ENCODE measurements around the gene ATP10B.
A peak's percentile ranks its signal among the peaks of the same experiment; 100 is the strongest.

Gene ATP10B

DNA sequence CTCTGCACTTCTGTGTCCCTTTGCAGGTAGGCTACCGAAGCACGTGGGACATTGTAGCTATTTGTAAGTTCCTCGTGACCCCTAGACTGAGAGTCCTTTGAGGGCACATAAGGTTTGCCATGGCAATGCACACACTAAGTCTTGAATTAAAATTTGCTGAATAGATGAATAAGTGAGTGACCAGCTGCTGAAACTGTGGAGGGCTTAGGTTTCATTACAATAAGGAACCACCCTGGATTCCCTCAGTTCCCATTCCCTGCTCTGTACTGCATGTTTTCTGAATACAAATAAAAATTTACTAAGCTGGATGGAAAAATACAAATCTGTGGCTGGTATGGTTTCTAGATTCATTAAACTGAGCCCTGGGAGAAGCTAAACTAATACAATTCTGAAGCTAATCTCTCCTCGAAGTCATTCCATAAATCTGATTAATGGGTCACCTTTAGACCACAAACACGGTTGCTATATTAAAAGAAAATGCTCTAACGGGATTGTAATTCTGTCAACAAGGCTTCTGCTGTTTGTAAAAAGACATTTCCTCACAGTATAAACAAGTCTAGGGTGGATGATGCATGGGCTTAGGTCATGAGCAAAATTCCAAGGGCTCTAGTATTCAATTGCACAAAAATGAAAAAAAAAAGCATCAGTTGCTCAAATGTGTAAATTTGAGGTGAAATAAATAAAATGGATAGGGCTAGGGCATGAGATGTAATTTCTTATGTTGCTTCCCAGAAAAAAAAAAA lies 172.3 kb downstream of the ATP10B start:
- peak; percentile 46 for DNase-seq

DNA sequence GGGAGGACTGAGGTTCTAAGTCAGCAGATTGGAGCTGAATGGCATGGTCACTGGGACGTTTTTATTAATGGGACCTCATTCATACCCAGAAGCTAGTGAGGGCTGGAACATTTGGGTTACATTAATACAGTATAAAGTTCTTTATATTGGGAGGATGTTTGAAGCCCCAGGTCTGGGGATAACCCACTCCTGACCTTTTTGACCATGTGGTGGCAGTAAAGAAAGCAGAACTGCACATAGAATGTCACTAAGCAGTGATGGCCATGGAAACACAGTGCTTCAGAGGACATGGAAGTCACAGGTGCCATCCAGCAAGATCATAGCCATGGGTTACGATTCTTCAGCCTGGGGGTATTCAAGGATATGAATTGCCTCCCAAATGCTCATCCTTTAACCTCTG lies 176.0 kb downstream of the ATP10B start:
- DNase-seq: peak; percentile 43

DNA sequence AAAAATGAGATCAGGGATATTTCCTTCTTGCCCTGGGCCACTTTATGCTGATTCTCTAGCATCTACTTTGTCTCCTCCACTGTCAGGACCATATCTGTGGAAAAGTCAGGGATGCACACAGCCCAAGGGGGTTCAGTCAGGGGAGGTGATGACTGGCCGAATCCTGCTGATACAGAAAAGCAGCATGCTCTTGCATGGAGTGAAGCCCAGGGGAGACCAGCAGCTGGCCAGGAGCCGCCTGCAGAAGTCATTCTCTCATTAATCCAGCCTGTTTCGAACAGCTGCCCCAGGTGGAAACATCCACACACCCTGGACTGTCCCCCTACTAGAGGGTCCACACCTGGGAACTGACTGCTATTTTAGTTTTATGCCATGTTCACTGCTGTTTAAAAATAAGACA lies 177.1 kb downstream of the ATP10B start:
- no peak for DNase-seq

DNA sequence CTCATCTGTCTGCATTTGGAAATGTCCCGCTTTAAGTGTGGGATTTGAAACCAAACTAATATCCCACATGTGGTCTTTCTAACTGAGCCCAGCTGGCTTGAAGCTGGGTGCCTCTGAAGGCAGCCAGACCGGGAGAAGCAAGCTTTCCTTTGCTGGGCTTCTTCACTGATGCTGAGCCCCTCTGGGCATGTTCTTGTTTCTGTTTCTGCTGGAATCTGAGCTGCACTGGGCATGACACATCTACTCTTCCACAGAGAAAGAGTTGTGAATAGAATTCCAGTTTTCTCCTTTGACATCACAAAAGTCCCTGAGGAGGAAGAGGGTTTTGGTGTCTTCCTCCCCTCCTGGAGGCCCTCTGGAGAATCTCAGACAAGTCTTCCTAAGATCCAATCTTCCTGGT lies 179.5 kb downstream of the ATP10B start:
- DNase-seq: no peak

DNA sequence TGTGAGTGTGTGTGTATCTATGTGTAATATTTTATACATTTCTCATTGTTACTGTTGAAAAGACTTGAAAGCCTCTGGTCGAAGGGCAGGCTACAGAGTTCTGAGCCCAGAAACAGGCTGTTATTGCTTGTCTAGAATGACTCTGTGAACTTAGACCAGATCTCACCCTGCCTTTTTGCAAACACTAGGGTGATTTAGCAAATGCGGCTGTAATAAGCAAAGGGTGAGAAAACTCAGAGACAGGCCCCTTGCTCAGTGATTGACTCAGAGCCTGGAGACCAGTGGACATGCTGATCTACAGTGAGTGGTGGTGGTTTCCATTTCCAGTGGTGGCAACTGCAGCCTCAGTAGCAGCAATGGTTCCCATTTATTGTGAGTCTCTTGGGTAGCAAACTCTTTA lies 183.7 kb downstream of the ATP10B start:
- DNase-seq: no peak

DNA sequence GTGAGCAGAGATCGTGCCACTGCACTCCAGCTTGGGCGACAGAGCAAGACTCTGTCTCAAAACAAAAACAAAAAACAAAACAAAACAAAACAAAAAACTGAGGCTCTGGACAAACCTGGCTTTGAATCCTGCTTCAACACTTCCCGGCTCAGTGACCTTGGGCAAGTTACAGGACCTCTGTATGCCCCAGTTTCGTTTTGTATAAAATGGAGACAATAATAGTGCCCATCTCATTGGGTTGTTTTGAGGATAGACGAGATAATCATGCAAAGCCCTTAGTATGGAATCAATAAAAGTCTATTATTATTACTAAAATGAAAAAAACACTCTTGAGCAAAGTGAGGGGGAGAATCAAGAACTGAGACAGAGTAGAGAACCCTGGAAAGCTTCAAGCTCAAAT lies 184.9 kb downstream of the ATP10B start:
- no peak for DNase-seq

DNA sequence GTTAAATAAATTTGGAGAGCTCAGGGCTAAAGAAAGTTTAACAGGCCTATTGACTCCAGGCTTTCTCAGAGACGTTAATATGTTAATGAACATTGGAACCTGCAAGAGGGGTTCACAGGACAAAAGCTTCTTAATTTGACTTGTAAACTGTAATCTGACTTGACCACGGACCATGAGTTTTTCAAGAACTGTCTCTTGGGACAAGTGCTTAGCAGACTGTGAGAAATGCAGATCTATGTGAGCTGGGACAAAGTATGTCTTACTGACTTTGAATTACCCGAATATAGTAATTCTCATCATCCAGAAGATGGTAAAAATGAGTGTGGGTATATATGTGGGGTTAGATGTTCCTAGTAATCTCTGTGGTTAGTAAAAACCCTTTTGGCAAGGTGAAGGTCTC lies 186.6 kb downstream of the ATP10B start:
- no peak for DNase-seq

DNA sequence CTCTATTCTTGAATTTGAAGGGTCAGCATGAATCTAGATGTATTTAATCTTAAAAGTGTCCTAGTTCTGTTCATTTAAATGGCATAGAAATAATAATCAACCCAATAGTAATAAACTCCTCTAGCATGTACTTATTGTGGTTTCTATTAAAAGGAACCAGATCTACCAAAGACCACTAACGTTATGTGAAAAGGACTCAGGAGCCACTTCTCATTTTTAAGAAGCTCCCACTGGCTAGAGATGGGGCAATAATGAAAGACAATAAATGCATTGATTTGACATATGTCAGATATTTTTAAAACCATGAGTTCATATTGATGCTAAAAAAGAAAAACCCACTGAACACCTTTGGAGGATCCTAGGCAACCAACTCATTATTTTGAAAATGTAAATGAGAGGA lies 191.9 kb downstream of the ATP10B start:
- DNase-seq: no peak

DNA sequence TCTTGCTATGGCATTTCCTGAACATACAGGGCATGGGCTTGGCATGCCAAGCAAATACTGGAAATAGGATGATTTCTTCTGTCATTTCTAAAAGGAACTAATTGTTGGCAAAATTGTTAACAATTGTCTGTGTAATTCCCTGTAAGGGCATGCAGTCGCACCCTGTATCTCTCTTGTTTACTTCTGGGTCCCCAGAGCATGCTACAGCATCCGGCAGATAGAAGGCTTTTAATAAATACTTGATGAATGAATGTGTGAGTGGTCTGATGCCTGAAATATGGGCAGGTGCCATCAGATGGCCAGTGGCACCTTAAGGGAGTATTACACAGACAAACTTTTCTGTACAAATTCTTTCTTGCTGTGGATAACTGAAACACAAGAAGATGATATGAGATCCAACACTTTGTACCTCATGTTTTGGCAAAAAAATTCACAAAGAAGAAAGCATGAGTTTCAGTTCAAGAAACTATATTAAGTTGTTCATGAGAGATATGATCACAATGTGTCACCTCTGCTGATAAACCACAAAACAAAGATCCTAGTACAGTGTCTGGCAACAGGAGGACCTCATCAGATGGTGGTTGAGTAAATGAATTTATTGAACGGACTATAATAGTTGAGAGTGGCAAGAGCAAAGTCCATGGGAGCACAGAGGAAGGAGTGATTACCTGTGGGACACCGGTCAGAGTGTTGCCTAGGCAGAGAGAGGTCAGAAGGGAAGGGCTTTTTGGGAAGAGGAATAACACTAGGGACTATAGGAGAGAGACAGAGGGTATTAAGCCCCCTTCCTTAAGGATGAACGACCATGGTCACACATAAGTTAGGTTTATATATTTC lies 194.2 kb downstream of the ATP10B start:
- DNase-seq: no peak

DNA sequence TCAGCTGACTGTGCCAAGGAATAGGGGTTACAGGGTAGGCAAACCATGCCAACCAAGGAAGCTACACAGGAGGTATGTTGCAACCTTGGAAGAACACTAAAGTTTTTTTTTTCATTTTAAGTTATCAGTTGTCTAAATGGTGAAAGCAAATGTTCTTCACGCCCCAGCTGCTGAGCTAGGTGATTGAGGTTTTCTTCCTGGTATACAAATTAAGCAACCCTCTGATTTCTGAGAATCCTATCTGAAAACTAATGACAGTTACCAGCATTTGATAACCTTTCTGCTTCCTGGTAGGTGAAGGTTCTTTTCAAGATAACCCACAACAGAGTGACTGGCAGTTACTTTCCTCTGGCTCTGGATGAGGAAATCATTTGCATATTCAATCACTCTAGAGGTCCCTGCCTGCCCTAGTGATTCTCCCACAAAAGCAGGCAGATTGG lies 194.9 kb downstream of the ATP10B start:
- no peak for DNase-seq

DNA sequence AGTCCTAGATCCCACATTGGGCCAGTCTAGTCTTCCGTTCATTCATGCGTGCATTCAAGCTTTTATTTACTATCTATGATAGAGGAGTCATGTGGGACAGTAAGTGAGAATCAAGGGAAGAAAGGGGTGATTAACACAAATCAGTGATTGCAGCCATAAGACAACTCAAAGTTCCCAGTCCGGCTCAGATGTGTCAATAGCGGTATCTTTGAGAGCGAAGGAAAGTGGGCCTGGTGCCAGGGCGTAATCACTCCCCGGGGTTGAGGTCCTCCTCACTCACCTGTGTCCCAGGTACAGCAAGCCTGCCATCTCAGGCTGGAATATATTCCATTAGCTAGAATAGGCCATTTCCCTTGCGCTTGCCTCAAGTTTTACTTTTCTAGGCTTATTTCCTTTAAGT lies 196.3 kb downstream of the ATP10B start:
- no peak for DNase-seq

DNA sequence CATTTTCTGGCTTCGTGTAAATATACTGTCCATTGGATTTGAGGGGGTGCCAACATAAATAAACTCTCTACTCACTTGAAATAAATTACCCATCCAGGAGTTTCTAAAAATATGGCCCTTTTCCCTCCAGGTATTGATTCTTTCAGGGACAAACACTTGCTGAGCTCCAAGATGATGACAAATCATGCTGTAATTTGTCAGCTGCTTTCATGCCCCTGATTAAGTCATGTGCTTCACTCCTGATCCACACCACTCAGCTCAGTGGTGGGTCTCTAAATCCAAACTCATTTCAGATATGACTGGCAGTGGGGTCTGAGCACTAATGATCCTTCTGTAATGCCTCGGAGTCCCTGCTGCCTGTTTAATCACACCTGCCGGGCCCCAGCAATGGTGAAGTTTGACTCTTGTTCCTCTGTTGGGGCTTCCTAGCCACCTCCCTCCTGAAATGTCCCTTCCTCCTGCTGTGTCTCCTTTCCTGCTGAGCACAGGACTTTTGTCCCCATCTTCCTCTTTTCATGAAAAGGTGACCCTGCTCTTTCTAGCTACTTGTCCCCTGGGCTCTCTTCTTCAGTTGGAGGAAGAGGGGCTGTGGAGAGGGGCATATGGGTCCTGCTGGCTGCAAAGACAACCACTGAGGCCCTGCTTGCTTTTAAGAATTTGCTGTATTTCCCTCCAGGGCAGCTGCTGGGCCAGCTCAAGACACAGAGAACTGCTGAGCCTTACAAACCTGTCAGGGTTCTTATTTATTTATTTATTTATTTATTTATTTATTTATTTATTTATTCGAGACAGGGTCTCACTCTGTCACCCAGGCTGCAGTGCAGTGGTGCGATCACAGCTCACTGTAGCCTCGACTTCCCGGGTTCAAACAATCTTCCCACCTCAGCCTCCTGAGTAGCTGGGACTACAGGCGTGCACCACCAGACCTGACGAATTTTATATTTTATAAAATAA lies 200.0 kb downstream of the ATP10B start:
- DNase-seq: no peak

DNA sequence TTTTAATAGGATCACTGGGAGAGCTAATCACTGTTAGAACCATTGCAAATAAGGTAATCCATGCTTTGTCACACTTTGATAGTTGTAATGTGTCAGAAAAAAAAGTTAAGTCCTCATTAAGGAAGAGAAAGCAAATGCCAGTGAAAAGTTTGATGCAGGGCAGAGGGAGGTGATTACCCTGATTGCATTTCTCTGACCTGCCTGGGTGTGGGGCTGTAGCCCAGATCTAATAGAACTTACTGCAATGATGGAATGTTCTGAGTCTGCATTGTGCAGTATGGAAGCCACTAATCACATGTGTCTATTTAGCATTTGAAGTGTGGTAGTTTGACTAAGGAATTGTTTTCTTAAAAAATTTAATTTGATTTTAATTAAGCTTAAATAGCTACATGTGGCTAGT lies 202.7 kb downstream of the ATP10B start:
- peak; percentile 65 for DNase-seq

DNA sequence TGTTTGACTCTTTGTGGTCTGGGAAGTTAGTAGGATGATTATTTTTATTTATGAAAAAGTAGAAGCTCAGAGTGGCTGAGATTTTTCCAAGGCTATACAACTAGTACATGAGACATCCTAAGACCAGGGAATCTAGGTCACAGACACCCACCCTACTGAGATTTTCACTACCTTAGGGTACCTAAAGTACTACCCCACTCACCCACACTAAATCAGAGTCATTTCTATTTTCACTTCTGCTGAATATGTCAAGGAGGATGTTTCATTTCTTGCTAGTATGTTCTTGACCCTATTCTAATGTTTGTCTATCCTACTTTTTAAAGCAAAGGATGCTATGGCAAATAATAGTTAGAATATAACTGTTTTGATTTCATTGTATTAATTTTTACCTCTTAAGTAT lies 206.0 kb downstream of the ATP10B start:
- DNase-seq: no peak

DNA sequence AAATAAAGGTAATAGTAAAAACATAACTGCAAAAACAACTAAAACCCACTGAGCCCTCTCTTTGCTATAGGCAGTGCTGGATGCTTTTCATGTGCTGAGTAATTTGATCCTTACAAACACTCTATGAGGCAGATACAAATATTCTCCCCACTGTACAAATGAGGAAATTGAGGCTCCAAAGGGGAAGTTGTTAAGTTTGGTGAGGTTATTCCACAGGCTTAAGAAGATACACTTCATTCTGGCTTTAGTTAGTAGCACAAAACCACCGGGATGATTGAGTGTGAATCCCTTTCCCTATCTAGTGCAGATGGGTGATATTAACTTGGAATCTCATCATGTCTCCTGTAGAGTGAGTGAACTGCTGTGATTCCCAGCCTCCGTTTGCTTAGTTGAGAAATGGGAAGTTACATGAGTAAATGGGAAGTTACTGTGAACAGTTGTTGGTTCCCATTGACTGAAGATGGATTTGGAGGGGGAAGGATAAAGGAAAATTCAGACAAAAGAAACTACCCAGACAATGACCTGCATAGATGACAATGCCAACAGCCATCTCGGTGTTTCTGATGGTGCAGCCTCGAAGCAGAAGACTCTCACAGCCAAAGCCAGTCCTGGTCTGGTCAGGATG lies 208.3 kb downstream of the ATP10B start:
- no peak for DNase-seq

DNA sequence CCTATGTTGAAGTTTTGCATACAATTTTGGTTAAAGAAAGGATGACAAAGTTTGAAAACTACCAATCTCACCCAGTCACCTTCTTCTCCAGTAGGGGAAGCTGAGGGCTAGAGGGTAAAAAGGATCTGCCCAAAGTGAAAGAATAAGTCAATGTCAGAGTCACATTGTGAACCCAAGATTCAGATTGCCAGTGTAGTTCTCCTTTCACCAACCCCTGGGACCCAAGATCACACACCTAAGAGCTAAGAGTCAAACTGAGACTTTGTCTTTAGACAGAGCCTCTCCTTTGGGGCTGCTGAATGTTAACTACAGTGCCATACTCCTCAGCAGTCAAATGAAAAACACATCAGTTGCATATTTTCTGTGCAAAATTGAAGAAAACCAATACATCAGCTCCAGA lies 210.6 kb downstream of the ATP10B start:
- DNase-seq: no peak

DNA sequence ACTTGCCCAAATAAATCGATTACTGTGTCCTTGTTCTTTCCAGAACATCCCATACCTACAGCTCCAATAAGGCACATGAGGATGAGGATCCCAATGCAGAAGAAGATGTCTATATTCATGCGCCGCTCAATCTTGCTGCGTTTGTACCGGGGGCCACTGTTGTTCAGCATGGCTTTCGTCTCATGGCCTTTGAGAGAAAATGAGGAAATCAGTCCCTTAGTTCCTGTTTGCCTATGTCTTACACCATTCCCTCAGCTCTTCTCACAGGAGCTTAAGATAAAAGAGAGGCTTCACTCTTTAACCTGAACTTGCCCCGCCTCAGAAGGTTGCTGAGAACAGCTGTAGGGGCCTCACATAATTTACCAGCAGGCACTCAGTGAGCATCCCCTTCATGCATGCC lies 211.6 kb downstream of the ATP10B start:
- no peak for DNase-seq

DNA sequence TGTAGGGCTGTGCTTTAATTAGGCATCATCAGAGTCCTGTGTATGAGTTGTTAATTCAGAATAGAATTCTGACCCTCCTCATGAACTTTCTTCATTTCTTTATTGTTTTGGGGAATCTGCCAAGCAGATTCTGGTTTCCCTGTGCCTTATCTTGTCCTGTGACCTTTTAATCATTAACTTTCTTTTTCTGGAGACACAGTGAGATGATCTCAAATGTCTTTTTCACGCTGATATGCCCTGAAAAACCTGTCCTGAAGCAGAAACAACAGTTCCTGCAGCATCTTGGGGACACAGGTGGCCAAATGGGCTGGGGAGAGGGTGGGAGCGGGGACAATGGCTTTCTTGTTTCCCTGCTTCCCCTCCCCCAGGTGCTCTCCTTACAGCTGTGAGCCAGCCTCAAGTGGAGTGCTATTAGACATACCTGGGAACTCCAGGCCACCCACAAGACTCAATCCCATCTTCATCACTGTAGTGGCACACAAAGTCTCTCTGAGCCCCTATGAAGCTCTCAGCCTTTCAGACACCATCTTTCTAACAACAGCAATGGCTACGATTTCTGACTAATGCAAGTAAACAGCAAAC lies 213.8 kb downstream of the ATP10B start:
- peak; percentile 56 for DNase-seq

DNA sequence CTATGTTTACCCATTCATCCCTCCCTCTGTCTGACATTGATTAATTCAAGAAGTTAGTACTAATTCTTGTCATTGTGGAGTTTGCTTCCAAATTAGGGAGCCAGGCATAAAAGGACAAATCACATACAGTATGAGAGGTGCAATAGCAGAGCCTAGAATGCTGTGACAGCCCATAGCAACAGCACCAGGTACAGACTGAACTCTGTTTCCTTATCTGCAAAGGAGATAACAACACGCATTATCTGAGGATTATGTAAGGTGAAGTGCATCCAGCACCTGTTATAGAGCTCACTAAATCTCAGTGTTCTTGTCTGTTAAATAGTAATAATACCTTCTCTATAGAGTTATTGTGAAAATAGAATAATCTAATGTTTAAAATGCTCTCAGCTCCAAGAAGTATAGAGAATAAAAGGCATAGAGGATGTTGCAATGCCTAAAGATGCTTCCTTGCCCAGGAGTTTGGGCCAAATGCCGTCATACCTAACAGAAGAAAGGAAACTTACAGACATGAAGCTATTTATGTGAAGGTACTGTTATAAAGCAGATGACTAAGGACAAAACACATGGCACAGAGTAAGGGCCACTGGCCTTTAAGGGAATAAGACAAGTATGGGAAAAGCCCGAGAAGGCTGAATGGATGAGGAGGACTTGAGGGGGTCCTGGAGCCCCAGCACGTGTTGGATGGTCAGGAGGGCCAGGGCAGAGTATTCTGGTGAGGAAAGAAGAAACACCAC lies 214.5 kb downstream of the ATP10B start:
- DNase-seq: no peak

DNA sequence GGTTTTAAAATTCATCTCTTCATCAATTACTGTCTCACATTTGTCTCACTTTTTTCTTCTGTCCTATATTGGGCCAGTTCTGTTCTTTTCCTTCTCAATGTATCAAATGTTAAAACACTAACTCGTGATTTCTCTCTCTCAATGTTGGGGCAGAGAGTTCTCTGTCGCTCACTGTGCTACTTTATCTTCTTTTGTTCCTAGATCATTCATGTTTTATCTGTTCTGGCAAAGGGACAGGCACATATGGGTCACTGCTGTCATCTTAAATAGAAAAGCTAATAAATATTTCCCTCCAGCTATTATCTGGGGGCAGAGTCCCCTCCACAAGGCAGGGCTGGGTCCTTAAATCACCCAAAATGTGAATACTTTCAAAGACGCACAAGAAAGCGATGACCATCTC lies 216.3 kb downstream of the ATP10B start:
- no peak for DNase-seq

DNA sequence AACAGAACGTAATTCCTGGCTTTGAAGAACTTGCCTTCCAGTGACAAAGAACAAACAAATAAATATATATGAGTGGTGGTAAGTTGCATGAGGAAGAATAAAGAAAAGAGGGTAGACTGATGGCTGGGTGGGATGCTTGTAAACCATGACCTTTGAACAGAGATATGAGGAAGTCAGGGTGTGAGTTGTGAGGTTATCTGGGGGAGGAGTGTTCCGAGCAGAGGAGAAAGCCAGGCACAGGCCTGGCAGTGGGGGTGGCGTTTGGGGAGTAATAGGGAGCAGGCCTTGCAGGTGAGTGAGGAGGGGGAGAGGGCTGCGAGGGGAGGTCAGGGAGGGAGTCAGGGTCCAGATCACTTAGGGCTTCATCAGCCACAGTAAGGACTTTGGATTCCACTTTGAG lies 217.0 kb downstream of the ATP10B start:
- no peak for DNase-seq

DNA sequence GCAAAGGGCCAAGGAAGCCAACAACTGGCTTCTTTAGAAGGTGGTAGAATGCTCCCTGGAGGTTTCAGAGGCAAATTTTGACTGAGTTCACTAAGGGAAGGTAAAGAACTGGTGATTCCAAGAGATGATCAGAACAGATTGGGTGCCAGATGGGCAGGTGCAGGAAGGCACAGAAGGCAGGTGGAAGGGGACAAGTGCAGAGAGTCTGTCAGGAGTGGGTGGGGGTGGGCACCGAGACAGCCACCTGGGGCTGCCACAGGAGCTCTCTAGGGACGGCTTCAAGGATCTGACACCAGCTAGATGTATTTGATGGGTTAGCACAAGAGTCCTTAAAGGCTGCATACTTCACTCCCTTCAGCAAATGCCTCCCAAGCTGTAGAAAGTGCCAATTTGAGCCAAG lies 223.0 kb downstream of the ATP10B start:
- peak; percentile 21 for DNase-seq
